ENCODE data around the gene BCCIP.

DNA sequence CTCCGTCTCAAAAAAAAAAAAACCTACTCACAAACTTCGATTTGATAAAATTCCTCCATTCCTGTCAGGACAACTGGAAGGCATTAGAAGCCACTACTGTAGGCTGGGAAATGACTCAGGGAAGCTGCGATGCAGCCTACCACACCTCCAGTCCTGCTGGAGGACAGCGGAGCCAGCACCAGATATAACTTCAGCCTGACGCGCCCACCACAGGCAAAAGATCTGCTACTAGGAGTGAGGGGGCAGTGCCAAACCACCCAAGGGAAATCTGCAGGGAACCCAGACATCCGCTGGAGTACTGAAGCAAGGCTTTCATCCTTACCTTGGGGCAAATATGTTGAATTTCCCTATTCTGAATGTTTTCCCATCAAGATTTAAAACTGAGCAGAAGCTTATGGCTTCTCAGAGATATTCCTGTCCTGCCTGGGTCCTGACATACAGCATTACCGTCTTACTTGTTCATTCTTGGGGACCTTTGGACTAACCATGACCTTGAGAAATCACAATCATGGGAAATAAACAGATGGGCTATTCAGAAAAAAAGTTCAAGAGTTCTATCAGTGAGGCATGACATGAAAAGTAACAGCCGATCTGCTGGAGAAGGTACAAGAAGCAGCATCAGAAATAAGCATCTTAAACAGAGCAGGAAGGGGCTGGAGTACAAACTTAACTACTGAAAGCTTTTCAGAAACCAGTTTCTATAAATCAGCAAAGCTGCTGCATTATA lies 20.4 kb downstream of the BCCIP start:
- no peak for TF ChIP-seq CTCF (conservative IDR thresholded peaks at IDR 0.05; ENCODE audit: low read length)
- TF ChIP-seq EZH2phosphoT487 (IDR thresholded peaks at IDR 0.05; ENCODE audit: borderline replicate concordance, low read depth, low read length) = no peak
